HG02840 (cell line): ENCODE results near the gene ADAP1.
"Not testable (repeated sequence)": the region's sequence is repeated elsewhere in the genome, so short reads cannot be mapped to it uniquely, and the experiment has no call there.

Source experiments
- ATAC-seq: cut with Tn5 transposase; IDR thresholded peaks from one replicate; pipeline ENCODE4 v1.9.1; 2021; ENCODE audit warnings: mild to moderate bottlenecking, moderate library complexity, moderate number of reproducible peaks; ENCODE audit not compliant: unreplicated experiment, low FRiP score

Gene ADAP1

DNA sequence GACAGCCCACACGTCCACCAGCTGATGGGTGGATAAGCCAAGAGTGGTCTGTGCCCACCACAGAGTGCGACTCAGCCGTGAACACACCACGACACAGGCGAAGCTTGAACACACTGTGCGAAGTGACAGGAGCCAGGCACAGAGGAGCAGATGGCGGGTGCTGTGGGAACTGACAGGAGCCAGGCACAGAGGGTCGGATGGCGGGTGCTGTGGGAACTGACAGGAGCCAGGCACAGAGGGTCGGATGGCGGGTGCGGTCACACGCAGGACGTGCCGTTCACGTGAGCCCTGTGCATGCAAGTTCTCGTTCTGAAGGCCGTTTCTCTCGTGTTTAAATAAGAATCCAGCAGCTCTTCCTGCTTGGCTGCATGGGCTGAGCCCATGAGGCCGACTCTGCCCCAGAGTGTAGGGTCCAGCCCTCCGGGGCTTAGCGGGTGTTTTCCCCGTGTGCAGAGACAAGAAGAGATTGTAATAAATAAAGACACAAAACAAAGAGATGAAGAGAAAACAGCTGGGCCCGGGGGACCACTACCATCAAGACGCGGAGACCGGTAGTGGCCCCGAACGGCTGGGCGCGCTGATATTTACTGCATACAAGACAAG lies 5.9 kb upstream of the ADAP1 start:
- no peak for ATAC-seq

DNA sequence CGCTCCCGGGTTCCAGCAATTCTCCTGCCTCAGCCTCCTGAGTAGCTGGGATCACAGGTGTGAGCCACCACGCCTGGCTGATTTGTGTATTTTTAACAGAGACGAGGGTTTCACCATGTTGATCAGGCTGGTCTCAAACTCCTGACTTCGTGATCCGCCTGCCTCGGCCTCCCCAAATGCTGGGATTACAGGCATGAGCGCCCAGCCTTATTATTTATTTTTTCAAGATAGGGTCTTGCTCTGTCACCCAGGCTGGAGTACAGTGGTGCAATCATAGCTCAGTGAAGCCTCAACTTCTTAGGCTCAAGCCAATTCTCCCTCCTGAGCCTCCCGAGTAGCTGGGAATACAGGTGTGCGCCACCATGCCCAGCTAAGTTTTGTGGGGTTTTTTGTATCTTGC lies 5.3 kb upstream of the ADAP1 start:
- not testable (repeated sequence) for ATAC-seq

DNA sequence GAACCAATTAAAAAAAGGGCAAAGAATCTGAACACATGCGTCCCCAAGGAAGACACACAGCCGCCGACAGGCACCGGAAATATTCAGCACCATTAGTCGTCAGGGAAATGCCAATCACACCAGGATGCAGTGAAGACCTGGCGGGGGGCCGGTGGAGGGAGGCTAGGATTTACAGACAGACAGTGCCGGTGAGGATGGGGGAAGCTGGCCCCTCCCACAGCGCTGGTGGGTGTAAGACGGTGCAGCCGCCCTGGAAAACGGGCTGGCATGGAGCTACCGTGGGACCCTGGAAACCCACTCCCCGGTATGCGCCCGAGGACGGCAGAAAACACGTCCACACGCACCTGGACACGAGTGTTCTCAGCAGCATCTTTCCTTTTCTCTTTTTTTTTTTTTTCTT lies 4.8 kb upstream of the ADAP1 start:
- no peak for ATAC-seq

DNA sequence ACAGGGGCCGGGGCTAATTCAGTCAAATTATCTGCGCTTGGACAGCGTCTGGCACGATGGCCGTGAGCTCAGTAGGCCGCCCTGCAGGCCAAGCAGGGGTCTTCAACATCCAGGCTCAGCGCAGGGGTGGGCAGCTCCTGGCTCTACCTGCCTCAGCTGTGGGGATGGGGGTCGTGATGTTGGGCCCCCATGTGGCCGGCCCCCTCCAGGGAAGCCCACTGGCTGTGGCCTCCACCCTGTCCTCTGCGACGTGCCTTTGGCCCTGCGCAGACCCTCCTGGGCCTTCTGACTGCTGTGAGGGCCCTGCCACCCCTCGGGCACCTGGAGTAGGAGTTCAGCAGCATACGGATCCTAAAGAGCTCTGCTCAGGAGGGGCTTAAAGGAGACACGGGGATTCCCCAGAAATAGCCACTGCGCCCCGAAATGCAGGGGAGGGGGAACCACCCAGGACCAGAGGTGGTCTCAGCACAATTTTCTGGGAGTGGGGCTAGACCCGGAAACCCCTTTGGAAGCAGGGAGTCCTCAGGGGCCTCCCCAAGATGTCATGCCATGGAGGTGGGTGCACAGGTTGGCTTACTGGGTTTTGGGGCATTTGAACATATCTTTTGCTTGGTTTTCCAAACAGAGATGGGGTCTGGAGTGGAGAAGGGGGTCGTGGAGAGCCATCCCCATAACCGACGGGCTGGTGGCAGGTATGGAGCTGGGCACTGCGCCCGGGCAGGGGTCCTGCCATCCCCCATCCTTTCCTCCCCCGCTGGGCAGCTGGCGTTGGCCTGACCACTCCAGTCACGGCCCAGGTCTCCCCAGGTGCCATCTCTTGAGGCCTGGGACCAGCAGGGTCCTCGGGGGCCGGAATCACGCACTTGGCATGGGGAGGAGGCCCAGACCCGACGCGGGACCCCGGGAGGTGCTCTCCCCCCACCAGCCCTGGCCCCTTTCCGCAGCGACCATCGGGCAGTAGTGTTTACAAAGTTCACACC lies 4.0 kb upstream of the ADAP1 start:
- no peak for ATAC-seq

DNA sequence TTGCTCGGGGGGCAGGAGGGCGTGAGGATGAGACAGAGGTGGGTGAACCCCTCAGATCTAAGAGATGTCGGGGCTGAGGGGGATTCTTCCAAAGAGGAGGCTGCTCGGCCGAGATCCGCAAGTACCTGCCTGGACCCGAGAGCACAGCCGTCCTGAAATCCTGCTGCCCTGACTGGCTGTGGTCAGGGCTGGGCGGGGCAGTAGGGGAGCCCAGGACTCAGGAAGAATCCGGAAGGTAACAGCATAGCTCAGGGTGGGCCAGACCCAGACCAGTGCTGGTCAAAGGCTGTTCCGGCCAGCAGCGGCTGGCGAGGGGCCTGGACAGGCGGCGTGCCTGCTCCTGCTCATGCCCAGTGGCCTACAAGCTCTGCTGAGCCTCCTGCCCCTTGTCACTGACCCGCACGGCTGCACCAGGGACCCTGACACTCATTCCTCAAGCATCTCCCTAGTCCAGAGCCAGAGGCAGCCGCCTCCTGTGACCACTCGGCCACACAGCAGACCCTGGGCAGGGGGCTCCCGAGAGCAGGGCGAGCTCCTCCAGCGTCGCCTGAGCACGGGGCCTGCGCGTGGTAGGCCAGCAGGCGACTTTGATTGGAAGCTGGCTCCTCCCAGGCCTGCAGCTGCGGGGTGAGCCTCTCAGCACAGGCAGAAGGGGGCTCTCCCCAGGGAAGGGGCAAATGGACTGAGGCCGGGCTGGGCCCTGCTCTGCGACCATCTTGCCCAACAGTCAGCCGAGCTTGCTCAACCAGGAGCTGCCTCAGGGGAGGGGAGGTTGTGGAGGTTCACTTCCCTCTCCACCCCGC lies 3.1 kb upstream of the ADAP1 start:
- ATAC-seq: no peak

DNA sequence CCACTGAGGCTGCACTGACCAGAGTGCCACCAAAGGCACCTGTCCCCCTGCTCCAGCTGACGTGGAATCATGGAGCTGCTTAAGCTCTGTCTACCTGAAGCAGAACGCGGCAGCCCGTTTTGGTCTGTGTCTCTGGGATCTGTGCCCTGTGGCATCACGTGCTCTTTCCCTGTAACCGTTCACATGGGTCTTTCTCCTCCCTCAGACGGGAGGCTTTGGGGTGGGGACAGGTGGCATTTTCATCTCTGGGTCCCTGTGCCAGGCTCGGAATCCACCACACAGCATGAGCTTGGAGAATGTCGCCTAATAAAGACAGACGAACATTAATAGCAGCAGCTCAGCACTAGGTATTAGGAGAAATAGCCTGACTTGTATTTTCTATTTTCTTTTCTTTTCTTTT lies 1.6 kb upstream of the ADAP1 start:
- no peak for ATAC-seq

DNA sequence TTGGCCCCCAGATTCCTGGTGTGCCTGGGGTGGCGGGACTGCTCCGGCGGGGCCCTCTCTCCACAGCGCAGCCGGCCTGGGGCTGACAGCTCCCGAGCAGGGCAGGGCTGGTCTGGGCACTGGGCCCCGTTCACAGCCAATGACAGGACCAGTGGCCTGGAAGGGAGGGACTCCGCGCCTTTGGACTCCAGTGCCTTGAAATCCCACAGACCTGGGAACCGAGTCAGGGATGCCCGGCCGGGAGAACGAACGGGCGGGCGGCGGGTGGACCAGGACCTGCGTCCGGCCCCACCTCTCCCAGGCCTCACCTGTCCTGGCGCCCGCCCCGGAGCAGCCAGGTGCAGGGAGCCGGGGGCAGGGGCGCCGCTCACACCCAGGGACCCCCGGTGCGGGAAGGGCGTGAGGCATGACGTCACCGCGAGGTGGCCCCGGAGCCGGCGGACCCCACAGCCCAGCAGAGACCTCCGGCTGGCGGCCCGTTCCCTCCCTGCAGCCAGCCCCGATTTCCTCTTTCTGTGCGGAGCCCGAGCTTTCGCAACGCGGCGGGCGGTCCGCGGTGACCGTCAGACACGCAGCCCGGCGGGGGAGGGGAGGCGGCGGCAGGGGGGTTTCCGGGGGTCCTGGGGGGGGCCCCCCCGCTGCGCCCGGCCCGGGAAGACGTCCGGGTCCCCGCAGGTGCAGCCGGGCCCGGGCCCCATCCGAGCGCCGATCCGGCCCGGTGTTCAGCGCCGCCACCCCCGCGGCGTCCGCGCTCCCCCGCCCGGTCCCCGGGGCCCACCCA lies 743 bp downstream of the ADAP1 start:
- no peak for ATAC-seq

DNA sequence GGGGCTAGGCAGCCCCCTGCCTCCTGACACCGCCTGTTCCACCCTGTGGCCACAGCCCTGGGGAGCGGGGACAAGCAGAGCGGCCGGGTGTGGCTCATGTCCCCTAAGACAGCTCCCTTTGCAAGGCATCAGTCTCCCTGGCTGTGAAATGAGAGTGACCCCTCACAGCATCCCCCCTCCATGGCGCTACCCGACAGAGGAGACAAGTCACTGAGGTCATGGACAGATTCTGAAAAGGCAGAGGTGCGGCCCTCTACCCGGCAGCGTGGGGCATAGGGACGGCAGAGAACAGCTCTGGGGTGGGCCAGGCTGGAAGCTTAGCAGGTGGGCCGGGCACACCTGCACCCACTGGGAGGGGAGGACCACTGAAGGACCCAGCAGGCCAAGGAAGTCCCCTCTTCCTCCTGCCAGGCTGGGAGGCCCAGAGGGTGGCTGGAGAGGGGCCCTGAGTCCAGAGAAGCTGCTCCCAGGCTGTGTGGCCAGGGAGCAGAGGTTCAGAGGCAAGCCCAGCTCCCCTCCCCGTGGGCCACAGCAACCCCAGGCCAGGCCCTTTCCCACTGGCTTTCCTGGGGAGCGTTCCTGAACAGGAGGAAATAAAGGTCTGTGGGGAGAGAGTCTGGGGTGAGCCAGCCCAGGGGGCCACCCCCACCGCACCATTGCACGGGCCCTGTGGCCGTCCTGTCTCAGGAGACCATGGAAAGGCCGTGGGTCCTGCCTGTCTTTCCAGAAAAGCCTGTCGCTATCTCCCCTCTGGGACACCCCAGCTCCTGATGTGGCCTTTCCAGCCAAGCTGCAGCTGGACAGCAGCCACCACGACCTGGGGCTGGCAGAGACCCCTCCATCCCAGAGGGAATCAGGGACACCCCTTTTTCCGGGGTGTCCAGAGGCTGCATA lies 1.7 kb downstream of the ADAP1 start:
- ATAC-seq: no peak

DNA sequence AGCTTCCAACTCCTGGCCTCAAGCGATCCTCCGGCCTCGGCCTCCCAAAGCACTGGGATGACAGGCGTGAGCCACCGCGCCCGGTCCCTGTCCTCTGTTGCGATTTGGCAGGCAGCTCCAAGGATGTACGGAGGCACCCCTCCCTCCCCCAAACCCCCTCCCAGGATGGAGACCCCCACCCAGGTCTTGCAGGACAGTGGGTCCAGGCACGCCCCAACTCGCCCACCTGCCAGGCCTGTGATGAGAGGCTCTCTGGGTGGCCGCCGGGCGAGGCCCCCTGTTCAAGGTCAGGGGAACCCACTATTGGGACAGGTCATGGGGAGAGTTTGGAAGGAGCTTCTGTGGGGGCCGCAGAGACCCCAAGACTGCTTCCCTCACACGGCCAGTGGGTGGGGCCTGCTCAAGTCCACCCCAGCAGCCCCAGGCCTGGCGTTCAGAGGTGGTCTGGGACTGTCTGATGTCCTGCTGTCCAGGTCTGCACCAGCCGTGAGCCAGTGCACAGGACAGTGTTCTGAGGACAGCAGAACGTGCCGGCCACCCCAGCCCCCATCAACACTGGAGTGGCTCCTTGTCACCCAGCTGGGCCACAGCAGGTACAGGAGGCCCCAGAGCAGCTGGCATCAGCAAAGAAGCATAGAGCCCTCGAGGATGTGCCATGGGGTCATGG lies 2.5 kb downstream of the ADAP1 start:
- no peak for ATAC-seq

DNA sequence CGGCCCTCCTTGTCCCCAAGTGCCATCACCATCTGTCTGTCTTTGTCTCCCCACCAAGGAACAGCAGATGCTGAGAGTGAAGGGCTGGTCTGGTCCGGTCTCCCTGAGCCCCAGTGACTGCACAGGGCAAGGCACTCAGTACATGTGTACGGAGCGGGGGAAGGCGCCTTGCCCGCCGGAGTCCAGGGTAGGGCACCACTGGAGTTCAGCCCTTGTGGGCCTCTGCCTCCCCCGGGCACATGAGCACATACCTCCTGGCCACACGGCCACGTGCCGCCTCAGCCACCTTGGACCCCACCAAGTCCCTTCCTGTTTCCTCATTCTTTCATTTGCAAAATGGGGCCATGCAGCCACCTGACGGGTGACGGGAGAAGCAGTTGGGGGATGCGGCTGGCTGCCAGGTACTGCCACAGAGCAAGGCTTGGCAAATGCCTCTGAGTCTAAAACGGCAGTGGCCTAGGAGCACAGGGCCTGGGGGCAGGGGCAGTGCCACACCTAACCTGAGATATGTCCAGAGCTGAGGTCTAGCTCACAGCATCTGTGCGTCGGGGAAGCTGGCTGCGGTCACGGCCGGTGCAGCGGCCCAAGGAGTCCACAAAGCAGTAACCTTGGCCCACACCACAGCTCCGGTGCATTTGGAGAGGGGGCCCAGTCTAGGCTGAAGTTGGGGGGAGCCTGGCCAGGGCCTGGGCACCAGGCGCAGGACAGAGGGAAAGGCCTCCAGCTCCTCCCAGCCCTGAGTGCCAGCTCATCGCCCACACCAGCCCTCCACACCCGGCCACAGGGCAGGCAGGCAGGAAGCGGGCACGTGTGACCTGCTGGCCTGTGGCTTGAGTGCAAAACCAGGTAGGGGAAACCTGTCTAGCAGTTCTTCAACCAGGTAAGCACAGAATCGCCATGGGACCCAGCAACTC lies 5.2 kb downstream of the ADAP1 start:
- no peak for ATAC-seq

DNA sequence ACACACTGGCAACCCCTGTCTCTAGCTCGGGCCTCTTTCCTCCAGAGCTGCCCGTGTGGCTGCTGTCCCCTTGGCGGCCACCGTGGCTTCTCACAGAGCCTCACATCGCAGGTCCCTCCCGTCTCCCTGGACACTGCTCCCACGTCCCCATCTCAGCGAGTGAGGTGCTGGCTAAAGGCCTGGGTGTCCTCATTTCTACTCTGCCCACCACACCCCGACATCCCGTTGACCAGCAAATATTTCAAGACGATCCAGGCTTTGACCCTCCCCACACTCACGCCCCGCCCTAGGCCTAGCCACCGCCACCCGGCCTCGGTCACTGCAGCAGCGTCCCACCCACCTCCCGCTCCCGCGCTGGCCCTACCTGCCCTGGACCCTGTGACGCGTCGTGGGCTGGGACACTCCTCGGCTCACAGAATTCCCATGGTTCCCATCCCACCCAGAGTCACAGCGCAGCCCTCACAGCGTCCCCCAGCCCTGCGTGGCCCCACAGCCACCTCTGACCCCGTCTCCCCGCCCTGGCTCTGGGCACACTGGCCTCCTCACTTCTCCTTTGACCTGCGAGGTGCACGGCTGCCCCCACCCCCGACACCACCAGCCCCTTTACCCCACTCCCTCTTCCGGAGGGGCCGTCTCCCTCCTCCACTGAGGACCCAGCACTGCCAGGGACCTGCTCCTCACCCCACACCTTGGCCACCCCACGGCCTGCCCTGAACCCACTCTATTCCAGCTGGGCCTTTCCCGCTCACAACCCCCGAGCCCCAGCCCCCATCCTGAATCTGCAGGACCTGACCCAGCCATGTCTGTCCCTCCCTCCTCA lies 6.9 kb downstream of the ADAP1 start:
- no peak for ATAC-seq

DNA sequence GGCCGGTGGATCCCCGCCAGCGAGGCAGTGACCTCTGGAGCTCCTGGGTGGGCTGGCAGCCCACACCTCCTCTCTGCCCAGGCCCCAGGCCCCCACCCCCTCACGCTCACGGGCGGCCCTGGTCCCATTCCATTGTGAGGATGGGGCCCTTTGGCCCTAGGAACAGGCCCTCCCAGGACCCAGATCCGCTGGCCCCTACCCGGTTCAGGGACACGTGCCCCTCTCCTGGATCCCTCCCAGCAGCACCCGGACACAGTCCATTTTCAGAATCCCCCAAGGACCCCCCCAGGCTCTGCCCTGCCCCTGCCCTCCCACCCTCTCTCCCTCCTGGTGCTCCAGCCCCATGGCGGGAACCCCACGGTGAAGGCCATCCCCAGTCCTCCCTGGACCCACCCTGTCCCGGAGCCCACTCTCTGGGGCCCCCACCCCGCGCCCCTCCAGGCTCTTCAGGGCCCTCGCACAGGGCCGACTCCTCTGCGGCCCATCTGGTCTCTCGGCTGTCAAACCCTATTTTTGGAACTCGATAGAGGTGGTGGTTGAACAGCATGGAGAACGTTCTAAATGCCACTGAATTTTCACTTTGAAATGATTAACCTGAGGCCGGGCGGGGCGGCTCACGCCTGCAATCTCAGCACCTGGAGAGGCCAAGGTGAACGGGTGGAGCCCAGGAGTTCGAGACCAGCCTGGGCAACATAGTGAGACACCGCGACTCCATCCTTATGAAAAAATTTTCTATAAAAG lies 8.1 kb downstream of the ADAP1 start:
- no peak for ATAC-seq

DNA sequence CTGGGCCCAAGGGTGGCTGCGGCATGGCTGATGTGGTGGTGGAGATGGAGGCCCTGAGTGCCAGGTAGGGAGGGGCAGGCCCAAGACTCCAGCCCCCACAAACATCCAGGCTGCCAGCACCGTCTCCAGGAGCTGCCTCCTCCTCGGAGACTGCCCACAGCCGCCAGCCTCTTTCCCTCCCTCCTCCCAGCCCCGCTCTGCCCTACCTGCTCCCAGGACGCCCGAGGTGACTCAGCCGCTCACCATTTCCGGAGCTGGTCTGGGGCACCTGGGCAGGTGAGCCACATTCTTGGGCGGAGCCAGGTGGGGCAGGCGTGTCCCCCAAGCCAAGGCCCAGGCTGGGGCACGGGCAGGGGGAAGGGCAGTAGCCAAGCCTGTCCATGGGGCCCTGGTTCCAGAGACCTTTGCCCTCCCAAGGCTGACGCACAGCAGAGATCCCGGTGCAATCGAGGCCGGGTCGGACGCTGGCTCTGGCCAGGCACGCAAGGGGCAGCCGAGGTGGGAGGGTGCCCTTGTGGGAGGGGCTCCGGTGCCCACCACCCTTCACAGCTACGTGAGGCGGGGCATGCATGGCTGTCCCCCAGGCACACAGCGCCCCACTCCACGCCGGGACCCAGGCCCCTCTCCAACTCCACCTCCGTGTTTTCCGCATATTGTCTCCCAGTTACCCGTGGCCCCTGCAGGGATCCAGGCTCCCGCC lies 8.8 kb downstream of the ADAP1 start:
- no peak for ATAC-seq

DNA sequence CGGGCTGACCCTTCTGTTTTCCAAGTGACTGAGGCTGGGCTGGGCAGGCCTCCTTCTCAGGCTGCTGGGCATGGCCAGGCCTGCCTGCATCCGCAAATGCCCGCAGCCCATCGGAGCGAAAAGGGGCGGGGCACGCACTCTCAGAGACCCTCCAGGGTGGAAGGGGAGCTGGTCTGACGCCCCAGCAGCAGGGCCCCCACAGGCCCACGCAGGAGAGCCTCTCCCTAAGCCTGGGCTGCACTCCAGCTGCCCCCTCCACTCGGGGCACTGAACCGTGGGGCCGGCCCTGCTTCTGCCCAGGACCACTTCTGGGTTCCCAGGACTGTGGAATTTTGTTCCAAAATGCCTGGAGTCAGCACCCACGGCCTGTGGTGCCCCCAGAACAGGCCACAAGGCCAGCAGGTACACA lies 9.3 kb downstream of the ADAP1 start:
- no peak for ATAC-seq

DNA sequence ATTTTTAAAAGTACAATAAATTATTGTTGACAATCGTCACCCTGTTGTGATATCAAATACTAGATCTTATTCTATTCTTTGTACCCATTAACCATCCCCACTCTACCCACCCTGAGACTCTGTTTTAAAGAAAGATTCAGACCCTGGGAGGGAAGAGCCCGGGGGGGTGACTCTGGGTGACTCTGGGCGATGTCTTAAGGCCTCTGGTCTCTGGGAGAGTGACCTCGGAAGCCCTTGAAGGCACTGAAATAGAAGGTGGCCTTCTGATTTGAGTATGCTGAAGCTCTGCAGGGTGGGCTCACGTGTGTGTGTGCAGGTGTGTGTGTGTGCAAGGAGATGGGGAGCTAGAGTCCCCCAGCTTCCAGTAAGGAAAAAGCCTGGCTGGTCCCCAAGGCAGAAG lies 9.7 kb downstream of the ADAP1 start:
- ATAC-seq: no peak

DNA sequence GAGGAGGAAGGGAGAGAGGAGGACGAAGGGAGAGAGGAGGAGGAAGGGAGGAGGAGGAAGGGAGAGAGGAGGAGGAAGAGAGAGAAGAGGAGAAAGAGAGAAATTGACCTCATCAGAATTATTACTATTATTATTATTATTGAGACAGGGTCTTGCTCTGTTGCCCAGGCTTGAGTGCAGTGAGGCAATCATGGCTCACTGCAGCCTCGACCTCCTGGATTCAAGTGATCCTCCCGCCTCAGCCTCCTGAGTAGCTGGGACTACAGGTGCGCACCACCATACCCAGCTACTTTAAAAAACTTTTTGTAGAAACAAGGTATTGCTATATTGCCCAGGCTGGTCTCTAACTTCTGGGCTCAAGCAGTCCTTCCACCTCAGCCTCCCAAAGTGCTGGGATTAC lies 10.7 kb downstream of the ADAP1 start:
- ATAC-seq: not testable (repeated sequence)
